GM19395 (cell line): ENCODE results near the gene HDAC4.

ENCODE experiments used
- ATAC-seq: cut with Tn5 transposase; IDR thresholded peaks from one replicate; pipeline ENCODE4 v1.9.1; 2021; ENCODE audit warnings: mild to moderate bottlenecking, moderate library complexity; ENCODE audit not compliant: unreplicated experiment

The HDAC4 gene

DNA sequence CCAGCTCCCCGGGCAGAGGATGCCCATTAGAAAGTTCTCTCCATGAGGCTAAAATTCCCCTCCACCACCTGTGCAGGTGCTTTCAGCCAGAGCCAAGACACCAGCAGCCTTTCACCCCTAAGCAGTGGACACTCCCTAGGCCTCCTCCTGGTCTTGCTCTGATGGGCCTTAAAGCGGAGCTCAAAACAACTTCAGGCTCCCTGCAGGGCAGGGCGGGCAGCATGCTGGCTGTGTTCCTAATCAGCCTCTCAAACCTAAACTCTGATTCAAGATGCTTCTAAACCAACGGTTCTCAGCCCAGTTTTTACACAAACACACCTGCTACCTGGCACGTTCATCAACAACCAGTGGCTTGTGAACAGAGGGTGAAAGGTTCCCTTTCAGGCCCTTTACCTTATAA is 298.6 kb downstream of the HDAC4 start:
- no peak for ATAC-seq

DNA sequence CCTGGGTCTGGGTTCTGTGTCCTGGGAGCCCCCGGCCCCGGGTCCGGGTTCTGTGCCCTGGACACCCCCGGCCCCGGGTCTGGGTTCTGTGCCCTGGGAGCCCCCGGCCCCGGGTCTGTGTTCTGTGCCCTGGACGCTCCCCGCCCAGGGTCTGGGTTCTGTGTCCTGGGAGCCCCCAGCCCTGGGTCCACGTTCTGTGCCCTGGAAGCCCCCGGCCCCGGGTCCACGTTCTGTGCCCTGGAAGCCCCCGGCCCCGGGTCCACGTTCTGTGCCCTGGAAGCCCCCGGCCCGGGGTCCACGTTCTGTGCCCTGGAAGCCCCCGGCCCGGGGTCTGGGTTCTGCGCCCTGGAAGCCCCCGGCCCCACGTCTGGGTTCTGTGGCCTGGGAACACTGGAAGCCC is 299.0 kb downstream of the HDAC4 start:
- no peak for ATAC-seq

- ATAC-seq = no peak
These were observed 299.7 kb downstream of the HDAC4 start for GRCh38 chr2:239101071-239101470.

GRCh38 chr2:239099474-239099873 is 301.3 kb downstream of the HDAC4 start:
- ATAC-seq = no peak

- no peak for ATAC-seq
These were observed 302.4 kb downstream of the HDAC4 start for GRCh38 chr2:239098288-239098970.

DNA sequence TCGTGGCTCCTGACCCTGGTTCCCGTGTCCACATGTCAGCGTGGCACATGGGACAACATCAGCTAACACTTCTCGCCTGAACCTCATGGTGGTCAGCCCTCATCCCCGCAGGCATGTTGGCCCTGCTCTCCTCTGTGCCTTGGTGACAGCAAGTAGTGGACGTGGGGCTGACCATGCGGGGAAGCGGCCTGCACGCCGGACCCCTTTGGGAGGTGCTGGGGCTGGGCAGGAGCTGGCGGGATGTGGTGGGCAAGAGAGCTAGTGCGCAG is 303.5 kb downstream of the HDAC4 start:
- ATAC-seq = no peak

DNA sequence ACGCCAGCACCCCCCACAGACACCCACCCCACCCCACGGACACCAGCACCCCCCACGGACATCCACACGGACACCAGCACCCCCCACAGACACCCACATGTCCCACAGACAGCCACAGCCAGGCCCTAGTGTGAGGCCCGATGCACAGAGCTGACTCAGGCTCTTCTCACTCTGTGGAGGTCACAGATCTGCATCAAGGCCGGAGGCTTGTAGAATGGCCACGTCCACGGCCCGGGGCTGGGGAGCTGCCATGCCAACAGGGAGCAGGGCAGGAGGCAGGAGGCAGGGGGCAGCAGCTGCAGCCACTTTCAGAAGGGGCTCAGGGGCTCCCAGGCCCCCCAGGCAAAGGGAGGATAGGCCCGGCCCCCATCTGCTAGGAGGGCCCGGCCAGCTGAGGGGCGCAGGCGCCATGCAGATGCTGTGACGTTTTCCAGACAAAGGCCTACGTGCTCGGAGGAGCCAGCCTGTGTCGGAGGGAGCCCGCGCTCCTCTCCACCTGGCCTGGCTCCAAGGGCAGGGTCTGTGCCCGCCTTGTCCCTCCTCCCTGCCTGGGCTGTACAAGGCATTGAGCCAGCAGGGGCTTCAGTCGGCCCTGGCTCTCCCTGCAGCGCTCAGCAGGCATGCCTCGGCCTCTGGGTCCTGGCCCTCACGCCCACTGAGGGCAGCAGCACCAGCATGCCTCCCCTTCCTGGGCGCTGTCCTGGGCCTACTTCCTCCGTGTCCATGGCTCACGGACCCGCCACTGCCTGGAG is 304.0 kb downstream of the HDAC4 start:
- no peak for ATAC-seq

DNA sequence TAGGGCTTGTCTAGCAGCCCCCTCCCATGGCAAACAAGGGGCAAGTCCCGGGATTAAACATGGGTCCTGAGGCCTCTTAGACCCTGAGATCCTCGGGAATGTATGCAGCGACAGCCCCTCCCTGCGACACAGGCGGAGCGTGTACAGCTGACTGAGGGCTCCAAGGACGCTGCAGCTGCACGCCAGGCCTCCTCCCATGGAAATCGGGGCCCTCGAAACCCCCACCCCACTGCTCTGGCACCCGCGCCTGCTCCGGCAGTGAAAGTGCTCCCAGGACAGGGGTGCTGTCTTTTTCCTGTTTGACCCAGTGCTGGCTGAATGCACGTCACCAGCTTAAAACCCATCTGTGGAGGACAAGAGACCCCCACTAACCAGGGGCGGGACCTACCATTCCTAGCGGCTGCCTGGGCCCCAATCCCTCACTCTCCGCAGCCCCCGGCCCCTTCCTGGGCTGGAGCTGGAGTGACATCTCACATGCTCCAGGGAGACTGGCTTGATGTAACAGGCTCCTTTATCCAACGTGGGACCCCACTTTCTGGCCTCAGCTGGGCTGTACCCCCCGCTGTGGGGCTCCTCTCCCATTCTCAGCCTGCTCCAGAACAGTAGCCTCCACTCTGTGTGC is 305.2 kb downstream of the HDAC4 start:
- ATAC-seq = no peak

- ATAC-seq = no peak
These were observed 306.0 kb downstream of the HDAC4 start for GRCh38 chr2:239094867-239095266.

GRCh38 chr2:239093952-239094351 is 306.9 kb downstream of the HDAC4 start:
- no peak for ATAC-seq

DNA sequence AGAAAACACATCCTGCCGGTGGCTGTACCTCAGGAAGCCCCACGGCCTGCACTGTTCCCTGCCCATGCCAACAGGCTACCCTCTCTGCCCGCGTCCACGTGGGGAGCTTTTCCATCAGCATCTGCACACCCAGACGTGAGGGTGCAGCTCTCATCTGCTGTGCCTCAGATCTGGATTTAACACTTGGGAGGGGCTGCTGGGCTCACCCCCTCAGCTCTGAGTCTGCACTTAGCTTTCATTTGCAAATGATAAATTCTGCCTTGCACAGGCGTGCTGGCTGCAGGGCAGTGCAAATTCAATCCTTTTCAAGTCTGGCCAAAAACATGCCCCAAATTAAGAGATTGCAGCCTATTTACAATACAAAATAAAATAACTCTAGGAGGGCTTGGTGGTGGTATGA is 307.3 kb downstream of the HDAC4 start:
- ATAC-seq = no peak

GRCh38 chr2:239092571-239093294 is 308.1 kb downstream of the HDAC4 start:
- no peak for ATAC-seq

- ATAC-seq = no peak
These were observed 310.9 kb downstream of the HDAC4 start for GRCh38 chr2:239089884-239090283.

- ATAC-seq = no peak
These were observed 313.6 kb downstream of the HDAC4 start for GRCh38 chr2:239087046-239087710.

GRCh38 chr2:239086325-239087020 is 314.3 kb downstream of the HDAC4 start:
- no peak for ATAC-seq

GRCh38 chr2:239085201-239085992 is 315.4 kb downstream of the HDAC4 start:
- no peak for ATAC-seq

DNA sequence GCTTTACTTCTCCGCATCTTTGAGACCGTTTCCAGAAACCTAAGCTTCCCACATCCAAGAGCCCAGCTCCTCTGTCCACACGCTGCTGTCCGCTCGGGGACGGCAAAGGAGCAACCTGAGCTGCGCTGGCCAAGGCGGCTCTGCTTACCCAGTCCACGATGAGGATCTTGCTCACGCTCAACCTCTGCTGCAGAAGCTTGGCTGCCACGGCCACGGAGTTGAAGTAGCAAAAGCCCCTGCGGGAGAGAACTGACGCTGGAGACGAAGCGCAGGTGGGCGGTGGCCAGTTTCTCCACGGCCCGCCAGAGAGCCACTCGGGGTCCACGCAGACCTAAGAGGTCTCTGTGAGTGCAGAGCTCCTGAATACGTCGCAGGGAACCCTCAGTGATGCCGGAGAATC is 316.8 kb downstream of the HDAC4 start:
- ATAC-seq = no peak

DNA sequence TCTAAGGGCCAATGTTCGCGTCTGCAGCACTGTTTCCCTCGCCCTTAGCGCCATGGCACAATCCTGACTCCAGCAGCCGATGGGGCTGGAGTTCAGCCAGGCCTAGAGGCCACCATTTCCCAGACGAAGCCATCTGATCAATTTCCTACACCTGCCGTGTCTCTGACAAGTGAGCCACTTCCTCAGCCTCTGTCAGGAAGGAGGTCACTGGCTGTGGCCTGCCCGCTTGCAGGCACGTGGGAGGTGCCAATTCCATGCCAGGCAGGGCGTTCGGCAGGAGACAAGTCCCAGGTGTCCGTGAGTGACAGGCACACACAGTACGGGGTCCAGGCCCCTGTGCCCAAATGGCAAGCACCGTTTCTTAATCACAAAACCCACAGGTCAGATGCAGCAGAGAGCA is 318.4 kb downstream of the HDAC4 start:
- no peak for ATAC-seq

- ATAC-seq = no peak
These were observed 319.2 kb downstream of the HDAC4 start for GRCh38 chr2:239081622-239082021.

DNA sequence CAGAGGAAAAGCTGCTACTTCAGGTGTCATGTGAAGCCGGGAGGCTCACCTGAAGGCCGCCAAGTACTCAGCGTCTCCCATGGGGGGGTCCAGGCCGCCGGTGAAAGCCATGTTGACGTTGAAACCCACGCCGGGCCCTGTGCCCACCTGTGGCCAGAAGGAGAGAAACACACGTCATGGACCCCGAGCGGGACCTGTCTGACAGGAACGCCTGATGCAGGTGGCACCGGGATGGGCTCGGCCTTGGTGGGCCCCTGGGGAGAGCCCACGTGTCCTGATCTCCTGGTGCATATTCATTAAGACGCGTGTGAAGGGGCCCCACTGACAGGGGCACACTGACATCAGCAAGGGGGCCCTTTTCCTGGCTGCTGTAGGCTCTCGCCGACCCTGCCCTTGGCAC is 319.8 kb downstream of the HDAC4 start:
- ATAC-seq = no peak
